ENCODE results near the gene TCL1B.
"Not testable (repeated sequence)": the region's sequence is repeated elsewhere in the genome, so short reads cannot be mapped to it uniquely, and the experiment has no call there.

Gene TCL1B

GRCh38 chr14:95703805-95704204 is 17.6 kb downstream of the TCL1B start:
- DNase-seq (ENCODE audit: low spot score): no peak

GRCh38 chr14:95705518-95705917 is 19.3 kb downstream of the TCL1B start:
- DNase-seq (ENCODE audit: low spot score): no peak

- no peak for DNase-seq (ENCODE audit: low spot score)
Observed at GRCh38 chr14:95707327-95707726, 21.1 kb downstream of the TCL1B start.

GRCh38 chr14:95710106-95710505 is 23.9 kb downstream of the TCL1B start:
- DNase-seq (ENCODE audit: low spot score): no peak

- DNase-seq (ENCODE audit: low spot score): no peak
Observed at GRCh38 chr14:95711476-95712176, 25.4 kb downstream of the TCL1B start.

GRCh38 chr14:95712398-95712797 is 26.2 kb downstream of the TCL1B start:
- no peak for DNase-seq (ENCODE audit: low spot score)

- DNase-seq (ENCODE audit: low spot score): peak; percentile 84
Observed at GRCh38 chr14:95713596-95714371, 27.6 kb downstream of the TCL1B start, which contains the start of gene TCL1A. TCL1A (minus strand) TSS chr14:95714125; CDS start chr14:95714066, 59 bp downstream.

GRCh38 chr14:95722525-95723190 is 36.4 kb downstream of the TCL1B start:
- DNase-seq (ENCODE audit: low spot score): no peak

- DNase-seq (ENCODE audit: low spot score): no peak
Observed at GRCh38 chr14:95725685-95726336, 39.6 kb downstream of the TCL1B start.

GRCh38 chr14:95727056-95727700 is 41.0 kb downstream of the TCL1B start:
- DNase-seq (ENCODE audit: low spot score): no peak

- DNase-seq (ENCODE audit: low spot score): not testable (repeated sequence)
Observed at GRCh38 chr14:95729402-95730028, 43.3 kb downstream of the TCL1B start.

GRCh38 chr14:95730126-95730525 is 43.9 kb downstream of the TCL1B start:
- no peak for DNase-seq (ENCODE audit: low spot score)

GRCh38 chr14:95733212-95733611 is 47.0 kb downstream of the TCL1B start:
- no peak for DNase-seq (ENCODE audit: low spot score)

GRCh38 chr14:95739356-95739755 is 53.1 kb downstream of the TCL1B start:
- no peak for DNase-seq (ENCODE audit: low spot score)

- no peak for DNase-seq (ENCODE audit: low spot score)
Observed at GRCh38 chr14:95741038-95741490, 54.8 kb downstream of the TCL1B start.

- DNase-seq (ENCODE audit: low spot score): no peak
Observed at GRCh38 chr14:95741781-95742180, 55.6 kb downstream of the TCL1B start.
